NCI-H510A (cell line): Measurements from ENCODE around the gene ERBB4.
A peak's percentile ranks its signal among the peaks of the same experiment; 100 is the strongest.
"Not testable (repeated sequence)": the region's sequence is repeated elsewhere in the genome, so short reads cannot be mapped to it uniquely, and the experiment has no call there.

ENCODE experiments used
- DNase-seq: peaks from one replicate; lab custom pipeline; 2025; lab: John Stamatoyannopoulos, UW

The ERBB4 gene

DNA sequence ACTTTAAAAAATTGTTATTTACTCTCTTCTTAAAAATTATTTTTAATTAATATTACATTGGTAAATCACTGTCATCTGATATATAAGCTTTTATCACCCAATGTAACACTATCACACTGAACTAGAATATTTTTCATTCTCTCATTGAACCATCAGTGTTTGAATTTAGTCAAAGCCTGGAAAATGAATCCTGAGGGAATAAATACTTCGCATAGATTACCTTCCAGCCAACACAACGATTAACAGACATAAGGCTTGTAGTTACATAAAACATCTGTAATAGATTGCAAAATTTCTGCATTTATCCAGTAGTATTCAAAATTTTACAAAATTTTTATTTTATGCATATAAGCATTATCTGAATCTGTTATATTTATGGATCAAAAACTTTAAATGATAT lies 314.9 kb downstream of the ERBB4 start:
- no peak for DNase-seq

DNA sequence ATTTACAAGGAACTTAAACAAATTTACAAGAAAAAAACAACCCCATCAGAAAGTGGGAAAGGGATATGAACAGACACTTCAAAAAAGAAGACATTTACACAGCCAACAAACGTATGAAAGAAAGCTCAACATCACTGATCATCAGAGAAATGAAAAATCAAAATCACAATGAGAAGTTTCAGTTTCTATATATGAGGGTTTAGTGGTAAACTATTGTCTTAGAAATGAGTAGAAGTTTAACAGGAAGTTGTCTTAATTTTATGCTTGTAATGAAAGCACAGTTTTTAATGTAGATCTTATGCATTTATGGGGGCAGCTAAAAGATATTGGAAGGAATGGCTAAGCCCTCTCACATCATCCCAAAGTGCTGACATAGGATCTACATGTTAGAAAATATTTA lies 325.4 kb downstream of the ERBB4 start:
- DNase-seq = no peak

DNA sequence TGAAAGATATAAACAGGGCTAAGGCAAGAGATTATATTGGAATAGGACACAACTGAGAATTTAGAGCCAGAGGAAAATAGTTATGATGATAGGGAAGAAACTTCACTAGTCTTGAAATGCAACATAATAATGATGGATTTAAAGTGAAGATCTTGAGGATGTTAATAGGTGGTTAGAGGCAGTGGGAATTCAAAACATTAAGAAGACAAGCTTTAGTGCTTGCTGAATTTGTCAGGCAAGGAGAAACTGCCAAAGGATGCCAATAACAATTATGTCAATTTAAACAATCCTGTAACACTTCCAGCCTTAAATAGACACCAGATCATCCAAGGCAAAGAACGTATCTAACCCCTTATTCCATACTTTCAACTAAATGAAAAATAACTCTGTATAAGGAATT lies 330.1 kb downstream of the ERBB4 start:
- DNase-seq = no peak

DNA sequence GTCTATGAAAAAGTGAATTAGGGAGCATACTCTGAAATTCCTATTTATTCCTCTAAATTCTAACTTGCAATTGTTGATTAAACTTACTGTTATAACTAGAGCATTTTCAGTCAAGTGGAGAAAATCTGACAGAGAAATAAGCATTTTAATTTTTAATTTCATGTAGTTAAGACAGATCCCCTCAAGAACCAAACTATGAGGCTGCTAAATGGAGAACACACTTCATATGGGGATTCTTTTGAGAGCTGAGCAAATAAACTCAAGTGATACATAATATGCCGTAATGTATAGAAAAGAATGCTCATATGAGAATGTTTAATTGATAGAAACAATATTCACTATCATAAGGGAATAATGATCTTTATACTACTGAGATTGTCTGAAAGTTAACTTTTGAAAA lies 340.8 kb downstream of the ERBB4 start:
- DNase-seq = no peak

DNA sequence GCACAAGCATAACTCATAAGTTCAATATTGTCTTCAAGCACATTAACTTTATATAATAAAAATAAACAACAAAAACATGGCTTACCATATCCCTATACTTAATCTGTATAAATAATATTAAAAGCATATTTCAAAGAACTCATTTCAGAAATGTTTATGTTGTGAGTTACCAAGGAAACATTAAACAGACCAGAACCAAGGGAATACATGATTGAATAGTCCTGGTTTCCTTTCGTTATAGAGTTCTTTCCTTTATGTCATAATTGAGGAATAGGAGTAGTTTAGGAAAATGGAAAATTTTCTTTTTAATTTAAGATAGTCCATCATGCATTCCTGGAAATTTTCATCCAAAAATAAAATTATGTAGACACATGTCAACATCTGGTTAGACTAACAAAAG lies 343.0 kb downstream of the ERBB4 start:
- no peak for DNase-seq

DNA sequence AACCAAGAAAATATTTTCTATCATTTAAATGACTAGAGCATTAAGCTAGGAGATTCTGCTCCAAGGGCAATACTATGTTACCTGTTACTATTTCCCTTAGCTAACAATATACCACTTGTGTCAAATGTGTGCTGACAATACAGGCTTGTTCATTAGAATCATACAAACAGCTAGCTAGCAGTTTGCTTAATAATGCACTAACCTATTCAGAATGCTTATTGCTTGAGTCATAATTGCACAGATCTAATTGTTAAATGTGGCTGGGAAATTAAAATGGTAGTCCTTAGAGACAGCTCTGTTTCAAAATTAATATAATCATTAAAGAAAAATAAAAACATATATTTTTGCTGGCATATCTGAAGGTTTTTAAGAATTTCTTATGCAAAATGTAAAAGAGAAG lies 344.2 kb downstream of the ERBB4 start:
- DNase-seq = no peak

DNA sequence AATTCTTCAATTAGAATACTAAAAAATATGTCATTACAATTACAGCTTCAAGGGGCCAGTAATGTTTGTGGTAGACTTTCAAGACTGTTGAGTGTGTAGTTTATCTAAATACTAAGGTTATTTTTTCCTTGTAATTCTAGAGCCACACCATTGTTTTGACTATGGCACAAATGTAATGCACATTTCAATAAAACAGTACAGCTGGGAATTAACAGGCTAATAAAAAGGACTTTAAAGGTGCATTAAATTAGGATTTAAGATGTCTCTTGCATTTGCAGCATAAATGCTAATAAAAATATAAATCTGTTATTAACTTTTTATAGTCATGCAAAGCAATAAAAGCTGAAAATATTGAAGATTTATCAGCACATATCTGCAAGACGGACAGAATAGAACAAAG lies 344.8 kb downstream of the ERBB4 start:
- DNase-seq = no peak

DNA sequence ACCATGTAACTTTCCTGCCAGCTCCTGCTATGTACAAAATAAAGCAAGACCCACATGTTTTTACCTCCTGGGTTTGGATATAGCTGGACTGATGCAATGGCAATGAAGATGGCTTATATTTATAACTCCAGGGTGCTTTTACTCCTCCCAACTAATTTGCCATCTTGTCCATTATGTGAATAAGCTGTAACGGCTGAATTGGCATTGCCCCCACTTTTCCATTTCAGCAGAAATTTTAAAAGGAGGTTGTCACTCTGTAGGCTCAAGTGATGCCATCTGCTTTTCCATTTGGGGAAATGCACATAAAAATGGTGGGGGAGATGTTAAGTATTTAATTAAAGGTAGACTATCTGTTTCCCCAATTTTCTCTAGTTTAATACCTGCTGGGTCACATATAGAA lies 345.5 kb downstream of the ERBB4 start:
- DNase-seq = no peak

DNA sequence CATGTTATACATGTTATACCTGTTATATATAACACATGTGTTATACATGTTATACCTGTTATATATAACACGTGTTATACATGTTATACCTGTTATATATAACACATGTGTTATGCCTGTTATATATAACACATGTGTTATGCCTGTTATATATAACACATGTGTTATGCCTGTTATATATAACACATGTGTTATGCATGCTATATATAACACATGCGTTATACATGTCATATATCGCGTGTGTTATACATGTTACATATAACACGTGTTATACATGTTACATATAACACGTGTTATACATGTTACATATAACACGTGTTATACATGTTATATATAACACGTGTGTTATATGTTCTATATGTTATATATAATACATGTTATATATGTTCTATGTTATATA lies 347.2 kb downstream of the ERBB4 start:
- DNase-seq = not testable (repeated sequence)

DNA sequence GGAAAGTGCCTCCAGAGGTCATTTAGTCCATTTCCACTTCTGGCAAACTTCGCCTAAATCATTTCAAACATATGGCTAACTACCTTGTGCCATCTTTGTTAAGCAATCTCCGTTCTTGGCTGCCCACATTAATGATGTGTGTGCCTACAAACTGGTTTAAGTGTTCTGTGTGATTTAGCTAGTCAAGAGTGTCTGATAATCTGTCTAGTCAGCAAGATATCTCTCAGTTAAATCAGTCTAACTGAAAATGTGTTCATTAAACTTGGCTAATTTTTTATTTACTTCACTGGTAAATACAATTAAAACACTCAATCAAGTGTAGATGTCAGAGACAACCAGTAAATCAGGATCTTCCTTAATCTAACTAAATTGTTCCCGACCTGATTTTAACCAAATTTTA lies 352.4 kb downstream of the ERBB4 start:
- DNase-seq = no peak

DNA sequence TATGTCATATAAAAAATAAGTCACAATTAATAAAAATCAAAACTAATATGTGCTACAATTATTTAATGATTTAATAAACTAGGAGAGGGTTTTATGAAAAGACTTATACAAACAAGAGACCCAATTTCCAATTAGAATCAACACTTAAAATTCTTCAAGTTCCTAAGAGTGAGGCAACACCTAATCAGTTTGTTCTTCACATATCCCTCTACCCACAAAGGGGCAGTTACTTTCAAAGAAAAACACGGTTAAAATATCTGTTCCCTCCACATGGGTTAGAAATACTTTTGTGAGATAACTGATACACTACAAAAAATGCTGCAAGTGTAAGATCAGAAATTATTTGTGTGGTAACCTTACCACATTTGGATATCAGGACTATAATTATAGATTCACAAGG lies 357.0 kb downstream of the ERBB4 start:
- no peak for DNase-seq

DNA sequence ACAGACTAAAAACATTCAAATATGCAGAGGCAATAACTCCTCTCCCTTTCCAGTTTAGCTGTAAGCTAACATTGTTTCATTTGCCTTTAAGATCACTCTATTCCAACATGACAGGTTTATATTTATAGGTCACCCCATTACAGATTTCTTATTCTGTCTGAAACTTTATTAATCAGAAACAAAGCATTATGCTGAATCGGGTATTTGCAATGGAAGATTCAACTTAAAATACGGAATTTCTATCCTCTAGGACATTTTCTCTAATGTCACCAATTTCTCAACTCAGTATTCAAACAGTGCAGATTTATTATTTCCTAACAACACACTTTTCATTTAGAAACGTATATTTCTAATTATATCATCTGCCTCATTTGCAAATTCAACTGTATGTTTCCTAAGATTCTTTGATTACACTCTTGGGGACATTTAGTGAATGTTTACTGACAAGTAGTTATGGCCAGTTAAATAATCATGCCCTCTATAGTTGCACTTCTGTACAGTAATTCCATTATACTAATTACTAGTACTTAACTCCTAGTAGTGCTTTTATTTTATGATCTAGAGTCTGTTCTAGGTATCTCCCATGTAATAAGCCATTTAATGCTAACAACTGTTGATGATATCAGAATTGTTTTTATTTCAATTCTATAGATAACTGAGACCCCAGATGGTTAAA lies 358.1 kb downstream of the ERBB4 start:
- DNase-seq = no peak

DNA sequence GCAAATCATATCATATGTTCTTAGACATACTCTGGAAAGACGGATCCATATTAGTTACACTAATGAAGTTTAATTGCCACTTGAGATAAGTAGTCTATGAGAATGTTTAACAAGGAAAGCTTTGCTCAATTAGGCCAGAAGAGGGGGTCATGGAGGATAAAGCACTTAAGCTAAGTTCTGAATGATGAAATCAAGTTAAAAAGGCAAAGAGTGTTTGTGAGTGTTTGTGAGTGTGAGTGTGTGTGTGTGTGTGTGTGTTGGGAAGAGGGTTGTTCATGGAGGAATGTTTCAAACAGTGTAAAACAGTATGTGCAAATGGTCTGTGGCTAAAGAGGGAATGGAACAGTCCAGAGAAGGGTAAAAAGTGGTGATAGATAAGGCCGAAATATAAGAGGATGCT lies 360.9 kb downstream of the ERBB4 start:
- DNase-seq = no peak

DNA sequence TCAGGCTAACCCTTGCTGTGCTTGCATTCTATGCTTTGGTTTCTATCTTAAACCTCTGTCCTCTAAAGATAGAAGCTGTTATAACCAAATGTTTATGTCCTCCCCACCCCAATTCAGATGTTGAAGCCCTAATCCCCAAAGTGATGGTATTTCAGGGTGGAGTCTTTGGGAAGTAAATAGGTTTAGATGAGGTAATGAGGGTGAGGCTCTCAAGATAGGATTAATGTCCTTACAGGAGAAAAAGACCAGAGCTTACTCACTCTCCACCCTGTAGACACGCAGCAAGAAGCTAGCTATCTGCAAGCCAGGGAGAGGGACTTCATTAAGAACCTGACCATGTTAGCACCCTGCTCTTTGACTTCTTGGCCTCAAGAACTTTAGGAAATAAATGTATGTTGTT lies 362.5 kb downstream of the ERBB4 start:
- DNase-seq = no peak

DNA sequence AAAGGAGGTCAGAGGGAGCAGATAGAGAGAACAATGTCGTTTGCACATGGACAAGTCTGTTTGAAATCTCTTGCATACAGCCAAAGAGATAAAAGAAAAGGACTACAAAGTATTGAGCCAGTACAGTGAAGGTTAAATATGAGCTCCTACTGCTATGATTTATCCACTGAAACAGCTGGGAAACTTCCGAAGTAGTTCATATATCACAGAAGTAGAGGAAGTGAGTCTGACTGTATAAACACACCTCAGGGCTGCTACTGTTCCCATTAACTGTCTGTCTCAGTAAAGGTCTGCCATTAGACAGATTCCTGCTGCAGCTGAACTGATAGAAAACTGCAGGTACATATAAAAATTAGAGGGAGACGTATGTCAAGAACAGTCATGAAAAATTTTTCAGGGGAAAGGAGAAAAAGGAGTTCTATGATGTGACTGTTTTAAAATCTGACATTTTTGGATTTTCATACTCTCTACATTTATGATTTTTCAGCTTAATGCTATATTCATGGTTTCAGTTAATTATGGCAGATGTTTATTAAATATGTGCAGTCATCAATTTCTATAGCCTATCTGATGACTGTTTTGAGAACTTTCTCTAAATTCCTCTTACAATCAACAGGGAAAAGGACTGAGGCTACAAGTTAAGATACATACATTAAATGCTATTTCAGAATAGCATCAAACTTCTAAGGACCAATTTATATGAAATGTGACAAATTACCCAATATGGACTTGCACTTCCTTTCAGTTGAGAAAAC lies 364.7 kb downstream of the ERBB4 start:
- DNase-seq = no peak

DNA sequence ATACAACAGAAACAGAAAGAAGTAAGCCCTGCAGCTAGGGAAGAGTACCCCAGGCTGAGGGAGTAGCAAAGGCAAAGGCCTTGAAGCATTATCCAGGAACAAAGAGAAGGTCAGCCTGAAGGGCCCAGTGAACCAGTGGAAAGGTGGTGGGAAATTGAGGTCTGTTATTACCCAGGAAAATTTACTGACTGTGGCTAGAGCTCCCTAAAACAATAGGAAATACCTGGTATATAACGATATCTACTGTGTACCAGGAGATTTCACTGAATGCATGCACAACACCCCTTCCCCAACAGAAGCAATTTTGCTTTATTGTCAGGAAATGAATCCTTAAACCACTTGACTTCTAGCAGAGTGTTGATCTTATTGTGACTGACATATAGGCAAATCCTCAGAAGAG lies 365.3 kb downstream of the ERBB4 start:
- no peak for DNase-seq

DNA sequence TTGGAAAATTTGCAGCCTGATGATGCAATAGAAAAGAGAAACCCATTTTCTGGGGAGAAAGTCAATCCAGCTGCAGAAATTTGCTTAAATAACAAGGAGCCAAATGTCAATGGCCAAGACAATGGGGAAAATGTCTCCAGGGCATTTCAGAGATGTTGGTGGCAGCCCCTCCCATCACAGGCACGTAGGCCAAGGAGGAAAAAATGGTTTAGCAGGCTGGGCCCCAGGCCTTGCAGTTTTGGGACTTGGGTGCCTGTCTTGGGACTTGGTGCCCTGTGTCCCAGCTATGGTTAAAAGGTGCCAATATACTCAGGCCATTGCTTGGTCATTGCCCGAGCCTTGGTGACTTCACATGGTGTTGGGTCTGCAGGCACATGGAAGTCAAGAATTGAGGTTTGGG lies 368.2 kb downstream of the ERBB4 start:
- DNase-seq = no peak

DNA sequence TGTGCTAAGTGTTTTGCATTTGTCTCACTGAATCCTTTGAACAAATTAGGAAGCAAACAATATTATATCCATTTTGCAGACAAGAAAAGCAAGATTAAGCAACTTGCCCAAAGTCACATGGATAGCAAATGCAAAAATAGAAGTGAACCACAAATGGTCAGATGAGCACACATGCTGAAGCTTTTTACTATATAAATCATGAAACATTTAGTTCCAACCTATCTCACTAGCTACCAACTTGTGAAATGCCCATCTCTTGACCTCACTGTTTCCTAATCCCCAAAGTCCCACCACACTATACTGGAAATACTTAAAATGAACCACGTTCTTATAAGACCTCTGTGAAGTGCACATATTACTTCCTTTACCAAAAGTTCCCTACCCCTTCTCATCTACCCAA lies 380.5 kb downstream of the ERBB4 start:
- no peak for DNase-seq

DNA sequence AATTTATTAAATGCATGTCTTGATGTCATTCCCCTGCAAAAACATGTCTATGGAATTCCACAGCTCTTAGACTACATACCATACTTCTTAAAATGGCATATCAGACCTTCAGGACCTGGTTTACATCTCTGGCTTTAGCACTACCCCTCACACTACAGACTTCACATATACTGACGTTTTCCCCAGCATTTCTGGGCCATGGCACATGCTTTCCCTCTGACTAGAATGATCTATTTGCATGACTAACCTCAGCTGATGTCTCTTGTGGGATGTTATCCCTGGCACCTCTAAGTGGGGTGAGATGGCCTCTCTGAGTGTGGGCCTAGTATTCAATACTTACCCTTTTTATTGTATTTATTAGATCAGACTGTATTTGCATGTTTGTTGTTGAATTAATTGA lies 381.6 kb downstream of the ERBB4 start:
- no peak for DNase-seq

DNA sequence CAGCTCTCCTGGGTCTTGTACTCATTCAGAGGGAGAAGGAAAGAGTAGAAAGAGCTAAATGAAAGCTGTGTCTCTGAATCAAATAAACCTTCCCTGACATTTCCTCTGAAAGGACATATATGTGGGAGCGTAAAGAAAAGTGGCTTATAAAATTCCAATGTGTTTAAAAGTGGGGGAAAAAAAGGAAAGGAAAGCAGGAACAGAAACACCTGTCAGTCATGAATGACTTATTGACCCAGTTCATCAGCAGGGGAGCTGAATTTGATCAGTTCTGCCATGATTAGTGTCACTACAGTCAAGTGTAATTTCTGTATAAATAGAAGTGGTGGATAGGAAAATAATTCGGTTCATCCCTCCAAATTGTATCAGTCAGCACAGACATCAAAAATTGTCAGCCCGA lies 382.5 kb downstream of the ERBB4 start:
- DNase-seq = no peak

DNA sequence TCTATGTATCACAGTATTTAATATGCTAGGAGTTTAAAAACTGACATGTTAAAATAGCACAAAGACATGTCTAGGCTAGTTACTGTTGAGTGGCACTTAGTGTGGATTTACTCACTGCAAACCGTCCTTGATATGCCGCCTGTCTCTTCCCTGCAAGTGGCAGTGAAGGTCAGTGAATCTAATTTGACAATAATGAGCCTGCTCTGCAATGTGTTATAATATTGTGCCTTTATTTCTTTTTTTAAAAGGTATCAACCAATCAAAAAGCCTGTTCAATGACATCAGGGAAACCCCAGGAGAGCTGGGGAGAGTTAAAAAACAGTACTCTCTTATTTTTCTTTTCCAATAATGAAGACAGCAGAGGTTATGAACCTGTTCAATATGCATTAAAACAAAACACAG lies 384.1 kb downstream of the ERBB4 start:
- peak; percentile 67 for DNase-seq

DNA sequence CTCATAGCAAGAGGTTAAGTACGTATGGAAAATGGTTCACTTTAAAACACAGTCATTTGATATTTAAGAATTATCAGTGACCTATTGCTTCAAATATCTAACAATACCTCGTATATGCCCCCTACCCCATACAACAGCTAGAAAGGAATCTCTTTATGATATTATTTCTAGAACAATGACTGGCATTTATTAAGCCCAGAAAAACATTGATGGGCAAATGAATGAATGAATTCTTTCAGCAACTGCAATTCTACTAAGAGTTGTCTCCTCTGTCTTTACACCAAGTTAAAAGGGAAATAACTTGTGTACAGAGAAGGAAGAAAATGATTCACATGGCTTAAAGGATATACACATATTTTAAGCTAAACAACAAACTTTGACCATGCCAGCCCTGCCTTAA lies 384.7 kb downstream of the ERBB4 start:
- DNase-seq = no peak

DNA sequence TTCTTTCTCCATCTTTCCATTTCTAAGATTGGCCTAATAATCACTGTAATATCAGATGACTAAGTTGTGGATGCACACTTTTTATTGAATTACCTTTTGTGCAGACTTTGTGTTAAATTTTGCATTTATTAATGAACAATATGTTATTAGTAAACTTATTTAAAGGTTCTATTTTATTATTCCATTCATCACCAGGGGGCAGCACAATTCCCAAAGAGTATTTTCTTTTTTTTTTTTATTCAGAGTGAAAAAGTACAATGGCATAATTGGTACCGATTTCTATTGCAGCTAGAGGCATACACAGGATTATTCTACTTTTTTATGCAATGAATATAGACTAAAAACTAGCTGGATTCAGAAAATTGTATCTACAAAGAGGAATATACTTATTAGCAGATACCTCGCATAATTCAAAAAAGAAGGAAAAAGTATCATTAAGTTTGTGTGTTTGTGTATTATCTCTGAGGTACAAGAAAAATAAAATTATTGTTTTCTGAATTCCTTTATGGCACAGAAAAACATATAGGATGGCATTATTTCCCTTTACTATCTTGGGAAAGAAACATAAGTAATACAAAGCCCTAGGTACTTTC lies 390.6 kb downstream of the ERBB4 start:
- no peak for DNase-seq

DNA sequence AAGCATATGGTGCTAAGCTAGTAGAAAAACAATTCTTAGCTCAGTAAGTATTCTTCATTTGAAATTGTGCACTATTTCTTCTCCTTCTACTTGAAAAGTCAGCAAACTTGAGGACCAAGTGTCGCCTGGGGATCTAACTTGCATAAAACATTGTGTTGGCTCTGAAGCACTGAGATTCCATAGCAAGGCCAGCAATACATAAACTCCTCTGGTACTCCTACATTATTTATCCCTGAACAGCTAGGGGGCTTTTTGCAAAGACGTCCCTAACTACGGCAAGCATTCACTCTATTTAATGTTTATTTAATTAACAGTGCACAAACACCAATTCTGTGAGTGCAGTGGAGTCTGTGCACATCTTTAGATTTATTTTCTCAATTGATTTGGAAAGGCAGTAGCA lies 392.2 kb downstream of the ERBB4 start:
- DNase-seq = no peak
